HG03039 (cell line): ENCODE measurements around the gene PLTP.
"Not testable (repeated sequence)": the region's sequence is repeated elsewhere in the genome, so short reads cannot be mapped to it uniquely, and the experiment has no call there.

ENCODE experiments used
- ATAC-seq: cut with Tn5 transposase; IDR thresholded peaks from one replicate; pipeline ENCODE4 v1.9.1; 2021; ENCODE audit warnings: mild to moderate bottlenecking, moderate library complexity; ENCODE audit not compliant: unreplicated experiment

The PLTP gene

DNA sequence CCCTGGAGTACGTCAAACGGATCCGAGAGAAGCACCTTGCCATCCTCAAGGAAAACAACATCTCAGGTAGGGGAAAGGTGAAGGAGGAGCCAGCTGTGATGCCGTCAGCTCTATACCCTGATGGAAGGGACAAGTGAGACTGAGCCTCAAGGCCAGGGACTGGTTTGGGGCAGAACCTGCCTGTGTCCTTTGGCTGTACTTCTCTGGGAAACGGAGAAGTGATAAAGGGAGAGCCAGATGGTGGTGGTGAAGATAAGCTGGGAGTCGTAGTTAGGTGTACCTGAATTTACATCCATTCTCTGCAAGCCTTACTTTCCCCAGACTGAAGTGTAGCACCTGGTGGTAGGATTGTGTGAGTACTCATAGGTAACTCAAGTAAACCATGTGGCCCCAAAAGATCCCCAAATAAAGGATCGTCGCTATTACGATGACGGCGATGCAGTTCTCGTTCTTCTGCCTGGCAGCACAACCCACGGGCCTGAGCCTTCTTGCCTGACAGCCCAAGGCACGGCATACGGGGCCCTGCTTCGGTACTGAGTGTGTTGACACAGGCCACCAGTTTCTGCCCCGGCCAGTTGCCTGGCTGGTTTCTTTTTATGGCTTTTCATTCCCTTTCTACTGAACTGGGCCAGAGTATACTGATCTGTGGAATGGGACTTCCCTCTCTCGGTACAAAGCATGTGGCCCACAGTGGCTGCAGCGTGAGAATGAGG is 33.2 kb upstream of the PLTP start:
- ATAC-seq: no peak

DNA sequence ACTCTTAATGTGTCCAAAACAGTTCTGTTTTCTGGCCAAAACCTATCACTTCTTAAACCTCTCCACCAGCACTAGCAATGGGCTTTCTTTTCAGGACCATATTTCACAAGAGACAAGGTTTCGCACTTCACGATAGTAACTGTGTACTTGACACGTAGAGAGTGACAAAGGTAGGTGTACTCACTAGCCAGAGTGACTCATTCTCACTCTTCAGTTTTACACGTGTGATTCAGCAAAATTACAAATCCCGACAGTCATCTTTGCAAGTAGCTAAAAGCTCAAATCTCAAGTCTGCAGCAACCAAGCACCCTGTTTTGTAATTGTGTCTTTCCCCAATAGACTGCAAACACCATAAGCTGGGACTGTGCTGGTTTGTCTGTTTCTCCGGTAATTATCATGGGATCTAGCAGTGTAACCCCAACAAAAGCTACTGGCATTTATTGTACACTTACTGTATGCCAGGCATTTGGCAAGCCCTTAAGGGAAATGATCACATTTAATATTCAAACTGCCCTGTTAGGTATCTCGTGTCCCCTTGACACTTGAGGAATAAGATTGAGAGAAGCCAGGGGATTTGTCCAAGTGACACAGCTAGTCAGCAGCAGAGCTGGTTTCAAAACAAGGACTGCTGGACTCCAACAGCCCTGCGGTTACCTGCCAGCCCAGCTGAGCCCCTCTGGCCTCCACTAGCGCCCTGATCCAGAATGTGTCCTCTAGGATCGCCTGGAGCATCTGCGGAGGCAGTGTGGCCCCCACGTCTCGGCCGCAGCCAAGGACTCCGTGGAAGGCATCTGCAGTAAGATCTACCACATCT is 32.4 kb upstream of the PLTP start:
- ATAC-seq: no peak

DNA sequence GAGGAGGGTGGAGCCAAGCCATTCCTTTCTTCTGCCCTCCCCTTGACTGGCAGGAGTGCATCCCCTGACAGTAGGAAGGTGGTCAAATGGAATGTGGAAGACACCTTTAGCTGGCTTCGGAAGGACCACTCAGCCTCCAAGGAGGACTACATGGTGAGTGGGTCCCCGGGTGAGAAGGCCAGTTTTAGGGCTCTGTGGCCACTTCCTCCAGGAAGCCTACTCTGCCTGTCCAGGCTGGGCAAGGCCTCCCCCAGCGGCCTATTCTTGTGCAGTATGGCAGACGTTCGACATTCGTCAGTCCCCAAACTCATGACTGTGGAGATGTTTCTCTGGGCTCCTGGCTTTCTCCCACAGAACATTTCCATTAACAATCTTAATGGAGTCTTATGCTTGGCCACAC is 31.7 kb upstream of the PLTP start:
- no peak for ATAC-seq

DNA sequence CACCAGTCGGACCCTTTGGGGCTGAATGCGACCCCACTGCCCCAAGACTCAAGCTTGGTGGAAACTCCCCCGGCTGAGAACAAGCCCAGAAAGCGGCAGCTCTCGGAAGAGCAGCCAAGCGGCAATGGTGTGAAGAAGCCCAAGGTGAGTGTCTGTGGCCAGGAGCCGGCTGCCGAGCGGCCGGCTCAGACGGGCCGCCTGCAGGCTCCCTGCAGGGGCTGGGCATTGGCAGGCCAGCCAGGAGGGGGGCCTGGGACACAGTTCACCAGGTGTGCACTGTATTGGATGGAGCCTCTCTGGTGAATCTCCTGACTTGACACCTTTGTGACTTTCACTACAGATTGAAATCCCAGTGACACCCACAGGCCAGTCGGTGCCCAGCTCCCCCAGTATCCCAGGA is 28.5 kb upstream of the PLTP start:
- ATAC-seq: no peak

- ATAC-seq: no peak
Measured at GRCh38 chr20:45940053-45940452, 28.1 kb upstream of the PLTP start.

DNA sequence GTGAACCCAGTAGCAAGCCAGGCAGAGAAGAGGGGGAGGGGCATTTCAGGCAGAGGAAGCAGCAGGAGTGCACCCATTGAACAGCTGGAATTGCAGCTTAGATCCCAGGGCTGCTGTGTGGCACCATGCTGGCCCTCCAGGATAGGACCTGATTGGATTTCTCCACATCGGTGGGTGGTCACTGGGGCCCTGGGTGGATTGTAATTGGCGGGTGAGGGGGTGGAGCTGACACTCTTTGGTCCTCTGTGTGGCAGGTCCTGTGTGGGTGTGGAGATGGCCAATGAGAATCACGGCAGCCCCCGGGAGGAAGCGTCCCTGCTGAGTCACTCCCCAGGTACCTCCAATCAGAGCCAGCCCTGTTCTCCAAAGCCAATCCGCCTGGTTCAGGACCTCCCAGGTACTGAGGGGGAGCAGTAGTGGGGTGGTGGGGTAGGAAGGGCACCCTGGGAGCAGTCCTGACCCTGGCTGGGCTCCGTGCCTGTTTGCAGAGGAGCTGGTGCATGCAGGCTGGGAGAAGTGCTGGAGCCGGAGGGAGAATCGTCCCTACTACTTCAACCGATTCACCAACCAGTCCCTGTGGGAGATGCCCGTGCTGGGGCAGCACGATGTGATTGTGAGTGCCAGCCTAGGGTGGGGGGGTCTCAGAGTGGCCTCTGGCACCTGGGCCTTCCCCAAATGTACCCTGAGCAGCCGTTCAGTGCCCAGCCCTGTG is 26.9 kb upstream of the PLTP start:
- no peak for ATAC-seq

DNA sequence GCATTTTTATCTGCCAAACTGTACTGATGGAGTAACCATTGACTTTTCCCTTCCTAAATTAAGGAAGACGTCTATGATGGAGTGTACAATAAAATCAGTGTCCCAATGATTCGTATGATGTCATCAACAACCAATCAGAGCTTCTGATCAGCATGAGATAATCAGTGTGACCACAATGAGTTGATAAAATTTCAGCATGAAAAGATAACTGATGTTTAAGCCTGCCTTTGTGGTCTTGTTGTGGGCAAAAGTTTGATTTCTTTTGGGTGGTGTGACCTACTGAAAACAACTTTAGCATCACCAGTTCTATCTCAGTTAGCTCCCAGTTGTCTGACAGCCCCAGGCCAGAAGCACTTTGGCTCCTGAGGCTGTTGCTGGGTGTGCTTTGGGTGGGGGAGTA is 25.8 kb upstream of the PLTP start:
- ATAC-seq: no peak

DNA sequence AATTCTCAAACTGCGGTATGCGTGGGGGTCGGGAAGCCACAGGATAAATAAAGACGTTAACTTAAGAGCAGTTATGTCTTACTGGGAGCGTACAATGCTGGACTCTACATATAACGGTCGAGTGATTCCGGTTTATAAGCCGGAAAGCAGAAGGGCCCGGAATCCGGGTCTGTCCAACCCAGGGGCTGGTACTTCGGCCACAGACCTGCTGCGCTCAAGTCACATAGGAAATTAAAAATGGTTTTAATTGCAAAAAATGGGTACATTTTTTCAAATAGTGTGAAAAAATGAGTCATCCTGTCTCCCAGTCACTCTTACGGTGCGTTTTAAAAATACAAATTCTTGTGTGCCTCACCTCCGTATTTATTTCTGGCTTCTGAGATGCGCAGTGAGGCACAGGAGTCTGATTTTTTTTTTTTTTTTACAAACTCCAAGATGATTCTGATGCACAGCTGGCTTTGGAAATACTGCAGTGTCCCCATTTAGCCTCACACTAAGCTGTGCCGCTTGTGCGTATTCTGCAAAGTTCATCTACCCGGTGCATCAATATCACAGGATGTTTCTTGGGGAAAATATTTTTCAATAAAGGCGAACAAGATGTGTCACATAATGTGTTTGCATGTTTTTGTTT is 23.6 kb upstream of the PLTP start:
- peak; percentile 20 for ATAC-seq

DNA sequence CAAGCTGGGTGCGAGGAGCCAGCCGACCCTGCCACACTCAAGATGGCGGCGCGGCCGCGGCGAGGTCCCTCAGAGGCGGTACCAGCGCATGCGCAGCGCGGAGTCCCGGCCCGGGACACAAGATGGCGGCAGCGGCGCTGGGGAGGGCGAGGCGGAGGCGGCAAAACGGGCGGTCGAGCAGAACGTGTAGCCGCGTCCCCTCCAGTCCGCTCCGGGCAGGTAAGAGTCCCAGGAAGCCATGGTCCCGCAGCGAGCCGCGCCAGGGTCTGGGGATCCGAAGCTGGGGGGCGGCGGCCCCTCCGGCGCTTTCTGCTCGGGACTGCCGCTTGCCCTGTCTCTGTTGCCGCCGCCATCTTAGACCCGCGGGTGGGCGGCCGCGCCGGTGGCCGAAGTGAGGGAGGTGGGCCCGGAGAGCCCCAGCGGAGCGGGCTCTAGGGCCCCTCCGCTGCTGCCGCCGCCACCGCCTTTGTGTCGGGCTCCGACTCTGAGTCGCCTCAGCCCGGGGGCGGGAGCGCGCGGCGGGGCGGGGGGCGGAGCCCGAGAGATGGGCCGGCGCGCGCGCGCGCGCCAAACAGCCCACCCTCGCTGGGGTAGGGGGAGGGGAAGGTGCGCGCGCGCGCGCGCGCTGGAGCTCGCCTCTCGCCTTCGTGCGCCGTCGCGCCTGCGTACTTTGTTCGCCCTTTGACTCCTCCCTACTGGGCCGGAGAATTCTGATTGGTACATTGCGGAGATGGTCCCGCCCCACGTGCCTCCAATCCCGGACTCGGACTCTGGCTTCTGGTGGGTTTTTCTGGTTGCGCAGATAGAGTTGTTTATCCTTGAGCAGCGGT is 22.8 kb upstream of the PLTP start, which contains the start of gene PCIF1:
PCIF1 (plus strand) TSS at position 98 of the 830 bp plus-strand sequence. CDS start 4,317 bp downstream, outside the sequence.
- ATAC-seq: peak; percentile 80

GRCh38 chr20:45934046-45934585 is 22.2 kb upstream of the PLTP start:
- ATAC-seq: peak; percentile 6

DNA sequence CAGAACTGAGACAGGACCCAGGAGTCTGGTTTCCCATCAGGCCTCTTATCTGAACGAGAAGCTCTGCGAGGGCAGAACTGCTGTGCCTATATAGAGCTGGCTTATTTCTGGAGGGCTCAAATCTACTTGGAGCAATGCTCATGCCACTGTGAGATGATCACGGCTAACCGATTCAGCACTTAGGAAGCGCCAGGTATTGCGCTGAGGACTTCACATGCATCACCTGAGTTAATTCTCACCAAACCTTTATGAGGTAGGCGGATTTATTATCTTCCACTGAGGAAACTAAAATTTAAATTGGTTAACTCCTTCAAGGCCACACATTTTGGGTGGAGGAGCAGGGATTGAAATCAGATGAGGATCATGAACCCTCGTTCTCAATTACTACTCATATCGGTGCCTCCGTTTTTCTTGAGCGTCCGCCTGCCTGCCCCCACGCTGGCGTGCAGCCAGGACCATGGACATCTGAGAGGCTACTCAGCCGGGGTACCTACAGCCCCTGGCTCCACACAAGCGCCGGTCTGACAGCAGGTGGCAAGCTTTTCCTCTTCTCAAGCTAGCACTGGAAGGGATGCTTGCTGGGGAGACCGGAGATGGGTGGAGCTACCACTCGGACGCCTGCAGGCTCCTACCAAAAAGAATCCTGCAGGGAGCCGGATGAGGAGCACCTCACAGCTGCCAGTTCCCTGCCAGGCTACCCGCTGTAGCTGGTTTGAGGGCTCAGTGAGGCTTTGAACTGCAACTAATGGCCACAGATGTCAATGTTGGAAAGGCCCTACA is 21.5 kb upstream of the PLTP start:
- ATAC-seq: no peak

DNA sequence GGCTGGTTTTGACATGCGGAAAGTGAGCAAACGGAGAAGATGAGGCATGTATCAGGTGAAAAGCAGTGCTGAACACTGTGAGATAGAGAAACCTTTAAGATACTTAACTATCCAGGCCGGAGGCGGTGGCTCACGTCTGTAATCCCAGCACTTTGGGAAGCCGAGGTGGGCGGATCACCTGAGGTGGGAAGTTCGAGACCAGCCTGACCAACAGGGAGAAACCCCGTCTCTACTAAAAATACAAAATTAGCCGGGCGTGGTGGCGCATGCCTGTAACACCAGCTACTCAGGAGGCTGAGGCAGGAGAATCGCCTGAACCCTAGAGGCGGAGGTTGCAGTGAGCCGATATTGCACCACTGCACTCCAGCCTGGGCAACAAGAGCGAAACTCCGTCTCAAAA is 19.7 kb upstream of the PLTP start:
- not testable (repeated sequence) for ATAC-seq

GRCh38 chr20:45927071-45927878 is 15.3 kb upstream of the PLTP start:
- ATAC-seq: no peak

DNA sequence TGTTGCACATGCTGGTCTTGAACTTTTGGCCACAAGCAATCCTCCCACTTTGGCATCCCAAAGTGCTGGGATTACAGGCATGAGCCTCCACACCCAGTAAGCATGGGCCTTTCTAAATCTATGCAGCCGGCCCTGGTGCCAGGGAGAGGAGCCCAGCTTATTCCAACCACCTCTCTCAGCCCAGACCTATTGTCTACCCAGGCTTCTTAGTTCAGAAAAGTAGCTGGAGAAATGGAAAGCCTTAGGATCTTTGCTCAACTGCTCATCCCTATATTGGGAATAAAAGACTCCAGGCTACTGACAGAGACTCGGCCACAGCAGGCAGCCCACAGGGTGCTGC is 14.7 kb upstream of the PLTP start:
- no peak for ATAC-seq

GRCh38 chr20:45925821-45926506 is 14.0 kb upstream of the PLTP start:
- no peak for ATAC-seq

GRCh38 chr20:45924391-45925261 is 12.7 kb upstream of the PLTP start:
- ATAC-seq: no peak
